Body of pancreas (tissue), 4 donors: Measurements from ENCODE around the gene LACTBL1.
A peak's percentile ranks its signal among the peaks of the same experiment; 100 is the strongest.

Source experiments
- CTCF ChIP-seq, 7 experiments: fragments of 450-650 bp in 4 of 7; fragments of 200-600 bp in 3 of 7; sonication (generic) in 3 of 7; IDR thresholded peaks; one replicate each; pipeline ENCODE4 v1.5.1; 2016 to 2019; ENCODE audit warnings: antibody characterized with exemption in 7 of 7
- POLR2A ChIP-seq, 3 donors: fragments of 450-650 bp; IDR thresholded peaks; one replicate each; pipeline ENCODE4 v1.6.1; 2016; ENCODE audit warnings: antibody characterized with exemption in 3 of 3, mild to moderate bottlenecking in 2 of 3

- TF ChIP-seq POLR2A (IDR thresholded peaks at IDR 0.05) (no peak), CTCF (IDR thresholded peaks at IDR 0.05) (peak; percentile 29 to 59 (median 42))
Observed at GRCh38 chr1:22930240-22930912, 42.3 kb downstream of the LACTBL1 start.
